Stomach (tissue), 9 donors: Measurements from ENCODE around the gene MMD2. TPM values are rescaled to one million over a fixed set of nuclear protein-coding genes. Genes with fewer than 3 reads are reported as not detected.
A peak's percentile ranks its signal among the peaks of the same experiment; 100 is the strongest.

Source experiments
- DNase-seq, 2 donors: peaks; one replicate each; pipeline versions ENCODE4 v3.0.0 to v3.0.0-alpha.2; 2013 to 2019
- H3K27ac ChIP-seq, 5 donors: fragments of 200-600 bp in 4 of 5; sonication (generic) in 4 of 5; one replicate each; pipeline ENCODE4 v1.5.1; 2013 to 2019; ENCODE audit warnings: mild to moderate bottlenecking in 1 of 5, moderate library complexity in 1 of 5
- H3K27me3 ChIP-seq, 3 donors: fragments of 200-600 bp; sonication (generic); one replicate each; pipeline ENCODE4 v1.5.1; 2017 to 2019; ENCODE audit warnings: mixed run types in 1 of 3
- H3K36me3 ChIP-seq, 4 donors: fragments of 200-600 bp; sonication (generic); 1 replicate in 3 of 4; 2 replicates in 1 of 4; pipeline ENCODE4 v1.5.1; 2016 to 2019
- H3K4me1 ChIP-seq, 4 donors: fragments of 200-600 bp; sonication (generic); one replicate each; pipeline ENCODE4 v1.5.1; 2016 to 2019
- H3K4me3 ChIP-seq, 4 donors: fragments of 200-600 bp; sonication (generic) in 3 of 4; one replicate each; pipeline ENCODE4 v1.5.1; 2016 to 2019; ENCODE audit warnings: mild to moderate bottlenecking in 1 of 4
- H3K9me3 ChIP-seq, 4 donors: fragments of 200-600 bp; sonication (generic); one replicate each; pipeline ENCODE4 v1.5.1; 2016 to 2019
- CTCF ChIP-seq, 7 experiments: fragments of 450-650 bp in 4 of 7; fragments of 200-600 bp in 3 of 7; sonication (generic) in 3 of 7; IDR thresholded peaks; one replicate each; pipeline ENCODE4 v1.5.1; 2016 to 2019; ENCODE audit warnings: antibody characterized with exemption in 7 of 7, control low read depth in 2 of 7, mild to moderate bottlenecking in 1 of 7
- EP300 ChIP-seq: sonication (generic); formaldehyde crosslinking; IDR thresholded peaks from one replicate; pipeline ENCODE4 v1.6.1; 2017; ENCODE audit warnings: antibody characterized with exemption
- POLR2A ChIP-seq, 4 donors: fragments of 450-650 bp; IDR thresholded peaks; one replicate each; pipeline ENCODE4 v1.6.1; 2016; ENCODE audit warnings: antibody characterized with exemption in 4 of 4, control low read depth in 2 of 4, mild to moderate bottlenecking in 1 of 4, moderate library complexity in 1 of 4
- POLR2AphosphoS5 ChIP-seq, 3 donors: sonication (generic); formaldehyde crosslinking; IDR thresholded peaks; one replicate each; pipeline ENCODE4 v1.6.1; 2016; ENCODE audit warnings: antibody characterized with exemption in 3 of 3
- WGBS, 5 donors: extraction: QIAGEN DNeasy Blood & Tissue Kit in 3 of 5; methylation state at CpG; one replicate each; pipeline versions ENCODE4 v1.1.5 to v1.1.7; 2013 to 2018; 5-methylcytosine and 5-hydroxymethylcytosine counted together
- intact Hi-C: fragments of 100-400 bp; cut with DNase I; formaldehyde crosslinking; loops from one replicate; pipeline ENCODE4 v1.15.1; 2023; ENCODE audit warnings: low total_unique reads
- polyA plus RNA-seq, 3 donors: library from polyadenylated mRNA; stranded (reverse); fragments of 200-250 nt; gene quantifications; one replicate each; pipeline ENCODE4 v1.2.3, GENCODE V29; 2013
- total RNA-seq, 5 donors: library from RNA; depleted of rRNA; stranded (reverse); fragments of >200 nt; gene quantifications; one replicate each; pipeline versions ENCODE4 v1.1.0 to v1.2.3, GENCODE V29; 2014 to 2016
- donor health status: healthy with polysubstance abuse.
- donor health status: Bipolar disorder and iron deficiency.
- donor health status: healthy.

Gene MMD2
- total and polyA plus RNA-seq, 8 donors, result not detected

GRCh38 chr7:4873071-4873944, 85.7 kb downstream of the MMD2 start:
- no peak for DNase-seq
- H3K27me3 ChIP-seq, result peaks cover 0 to 14% (median 0%) of the 10 kb centered on the region in 3 donors
- peaks cover 0 to 22% (median 7%) of the 10 kb centered on the region in 4 donors for H3K36me3 ChIP-seq
- H3K4me1 ChIP-seq, result no peaks in the 10 kb centered on the region
- intact Hi-C loops, result no loop called here
- 83 to 91% (median 85%) methylated on average over 23 to 31 of the region's 31 CpGs for WGBS, 5 donors
- no peak overlapping the region for H3K27ac ChIP-seq
- H3K4me3 ChIP-seq, result no peak overlapping the region
- TF ChIP-seq CTCF (IDR thresholded peaks at IDR 0.05), result no peak
- no peak for TF ChIP-seq EP300
- TF ChIP-seq POLR2AphosphoS5 (IDR thresholded peaks at IDR 0.05), result no peak
- TF ChIP-seq POLR2A (IDR thresholded peaks at IDR 0.05), result no peak
- peaks cover 0 to 7% (median 4%) of the 10 kb centered on the region in 4 donors for H3K9me3 ChIP-seq

GRCh38 chr7:4871930-4872675, 86.9 kb downstream of the MMD2 start:
- Histone ChIP-seq H3K9me3 (peaks cover 0 to 13% (median 8%) of the 10 kb centered on the region in 4 donors), H3K4me3 (no peak overlapping the region), H3K27ac (no peak overlapping the region), H3K36me3 (peaks cover 0 to 11% (median under 1%) of the 10 kb centered on the region in 4 donors), H3K27me3 (peaks cover 0 to 14% (median 0%) of the 10 kb centered on the region in 3 donors), H3K4me1 (no peaks in the 10 kb centered on the region)
- TF ChIP-seq POLR2AphosphoS5 (IDR thresholded peaks at IDR 0.05) (no peak), EP300 (no peak), CTCF (IDR thresholded peaks at IDR 0.05) (no peak), POLR2A (IDR thresholded peaks at IDR 0.05) (no peak)
- WGBS, 5 donors, result 57 to 71% (median 69%) methylated on average over 11 to 19 of the region's 19 CpGs
- DNase-seq, result peak in 1 of 2 donors; percentile 68
- intact Hi-C loops, result no loop called here

- Histone ChIP-seq H3K27me3 (peaks cover 0 to 14% (median 0%) of the 10 kb centered on the region in 3 donors), H3K36me3 (peaks cover 0 to 10% (median 0%) of the 10 kb centered on the region in 4 donors), H3K27ac (no peak overlapping the region), H3K9me3 (peaks cover 0 to 13% (median 8%) of the 10 kb centered on the region in 4 donors), H3K4me3 (no peak overlapping the region), H3K4me1 (no peaks in the 10 kb centered on the region)
- intact Hi-C loops, result no loop called here
- 68 to 77% (median 68%) methylated on average over 18 to 23 of the region's 23 CpGs for WGBS, 5 donors
- TF ChIP-seq POLR2A (IDR thresholded peaks at IDR 0.05), result no peak
- TF ChIP-seq POLR2AphosphoS5 (IDR thresholded peaks at IDR 0.05), result no peak
- TF ChIP-seq EP300, result no peak
- DNase-seq, result no peak
Observed at GRCh38 chr7:4871056-4871680, 87.8 kb downstream of the MMD2 start.

- DNase-seq, result no peak
- Histone ChIP-seq H3K27me3 (peaks cover 0 to 33% (median 0%) of the 10 kb centered on the region in 3 donors), H3K4me1 (no peaks in the 10 kb centered on the region), H3K36me3 (no peaks in the 10 kb centered on the region), H3K27ac (no peak overlapping the region), H3K9me3 (peaks cover 0 to 15% (median 9%) of the 10 kb centered on the region in 4 donors), H3K4me3 (no peak overlapping the region)
- WGBS, 5 donors, result 82 to 92% (median 91%) methylated on average over 5 of the region's 5 CpGs
- intact Hi-C loops, result no loop called here
- no peak for TF ChIP-seq EP300
- no peak for TF ChIP-seq CTCF (IDR thresholded peaks at IDR 0.05)
- no peak for TF ChIP-seq POLR2A (IDR thresholded peaks at IDR 0.05)
- no peak for TF ChIP-seq POLR2AphosphoS5 (IDR thresholded peaks at IDR 0.05)
Observed at GRCh38 chr7:4868493-4868892, 90.5 kb downstream of the MMD2 start.
